ENCODE results near the gene OPCML. TPM values are rescaled to one million over a fixed set of nuclear protein-coding genes. Genes with fewer than 3 reads are reported as not detected.

The OPCML gene
- total and polyA plus RNA-seq, 2 donors (not counting 1 experiment from before 2014, with no cell fraction given): not detected

DNA sequence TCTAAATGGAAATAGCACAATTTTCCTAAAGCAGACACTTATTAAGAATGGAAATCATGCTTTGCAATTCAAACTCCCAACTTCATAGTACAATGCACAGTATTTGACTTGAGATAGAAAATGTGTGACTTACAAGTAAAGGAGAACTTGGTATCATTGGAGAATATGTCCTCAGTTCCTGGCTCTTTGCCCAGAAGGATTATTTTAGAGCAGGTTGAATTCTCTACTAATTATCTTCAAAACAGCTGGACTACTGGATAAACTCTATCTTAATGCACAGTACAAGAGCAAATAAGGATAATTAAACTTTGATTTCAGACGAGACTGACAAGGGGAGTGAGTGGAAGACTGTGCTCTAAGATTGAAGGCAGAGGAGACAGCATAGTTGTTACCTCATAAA, 839.4 kb downstream of the OPCML start:
- intact Hi-C loops (cut with micrococcal nuclease): no loop called here
- no peak for DNase-seq
- H3K36me3 ChIP-seq (replicated peaks in 1 of 2; ENCODE audit: control extremely low read depth in 1 of 2, control insufficient read depth in 1 of 2, extremely low read depth in 1 of 2, insufficient read depth in 2 of 2, low read length in 1 of 2): no peaks in the 10 kb centered on the region
- no peaks in the 10 kb centered on the region for H3K27me3 Mint-ChIP-seq
- no peak for TF ChIP-seq EZH2 (IDR thresholded peaks at IDR 0.05; ENCODE audit: borderline replicate concordance, insufficient read depth, low read depth, low read length, poor library complexity, severe bottlenecking)
- TF ChIP-seq, protein P1, sequence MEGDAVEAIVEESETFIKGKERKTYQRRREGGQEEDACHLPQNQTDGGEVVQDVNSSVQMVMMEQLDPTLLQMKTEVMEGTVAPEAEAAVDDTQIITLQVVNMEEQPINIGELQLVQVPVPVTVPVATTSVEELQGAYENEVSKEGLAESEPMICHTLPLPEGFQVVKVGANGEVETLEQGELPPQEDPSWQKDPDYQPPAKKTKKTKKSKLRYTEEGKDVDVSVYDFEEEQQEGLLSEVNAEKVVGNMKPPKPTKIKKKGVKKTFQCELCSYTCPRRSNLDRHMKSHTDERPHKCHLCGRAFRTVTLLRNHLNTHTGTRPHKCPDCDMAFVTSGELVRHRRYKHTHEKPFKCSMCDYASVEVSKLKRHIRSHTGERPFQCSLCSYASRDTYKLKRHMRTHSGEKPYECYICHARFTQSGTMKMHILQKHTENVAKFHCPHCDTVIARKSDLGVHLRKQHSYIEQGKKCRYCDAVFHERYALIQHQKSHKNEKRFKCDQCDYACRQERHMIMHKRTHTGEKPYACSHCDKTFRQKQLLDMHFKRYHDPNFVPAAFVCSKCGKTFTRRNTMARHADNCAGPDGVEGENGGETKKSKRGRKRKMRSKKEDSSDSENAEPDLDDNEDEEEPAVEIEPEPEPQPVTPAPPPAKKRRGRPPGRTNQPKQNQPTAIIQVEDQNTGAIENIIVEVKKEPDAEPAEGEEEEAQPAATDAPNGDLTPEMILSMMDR (IDR thresholded peaks at IDR 0.05): no peak
- no peaks in the 10 kb centered on the region for H3K4me1 Mint-ChIP-seq
- no peak overlapping the region for H3K4me3 Mint-ChIP-seq
- H3K9me3 Mint-ChIP-seq (ENCODE audit: insufficient read depth): no peaks in the 10 kb centered on the region
- no peaks in the 10 kb centered on the region for H3K27me3 ChIP-seq (replicated peaks in 1 of 4; ENCODE audit: control extremely low read depth in 1 of 4, control insufficient read depth in 3 of 4, insufficient read depth in 4 of 4, low read length in 3 of 4)
- no CpG with 5 or more reads among the region's 1 CpG for WGBS (ENCODE audit: insufficient coverage)
- ChIA-PET POLR2A (no interaction called here), CTCF (no interaction called here)
- no peak overlapping the region for H3K27ac Mint-ChIP-seq
- H4K20me1 ChIP-seq (ENCODE audit: control insufficient read depth, insufficient read depth, low read length, poor library complexity, severe bottlenecking): no peaks in the 10 kb centered on the region
- no peak for ATAC-seq (ENCODE audit: low read depth)
- no peak overlapping the region for H3K27ac ChIP-seq (ENCODE audit: low read length in 2 of 2)
- no peak overlapping the region for H3K4me2 ChIP-seq (replicated peaks; ENCODE audit: low read depth, low read length, poor library complexity, severe bottlenecking)
- no peak overlapping the region for H2AFZ ChIP-seq (ENCODE audit: insufficient read depth, low read depth, low read length, poor library complexity, severe bottlenecking)
- H3K79me2 ChIP-seq (ENCODE audit: control insufficient read depth, insufficient read depth, low read length): no peaks in the 10 kb centered on the region
- H3K4me3 ChIP-seq (ENCODE audit: control extremely low read depth in 1 of 5, extremely low read depth in 1 of 5, insufficient read depth in 1 of 5, low read depth in 2 of 5, low read length in 4 of 5): no peak overlapping the region
- H3K4me1 ChIP-seq (ENCODE audit: control insufficient read depth in 2 of 2, insufficient read depth in 2 of 2, low read length in 2 of 2): no peaks in the 10 kb centered on the region
- no peak overlapping the region for H3K9ac ChIP-seq (ENCODE audit: low read length)
- H3K9me3 ChIP-seq (ENCODE audit: control extremely low read depth in 1 of 3, control insufficient read depth in 2 of 3, insufficient read depth in 1 of 3, low read length in 2 of 3): peaks cover 0 to 4% (median 0%) of the 10 kb centered on the region in 3 donors

DNA sequence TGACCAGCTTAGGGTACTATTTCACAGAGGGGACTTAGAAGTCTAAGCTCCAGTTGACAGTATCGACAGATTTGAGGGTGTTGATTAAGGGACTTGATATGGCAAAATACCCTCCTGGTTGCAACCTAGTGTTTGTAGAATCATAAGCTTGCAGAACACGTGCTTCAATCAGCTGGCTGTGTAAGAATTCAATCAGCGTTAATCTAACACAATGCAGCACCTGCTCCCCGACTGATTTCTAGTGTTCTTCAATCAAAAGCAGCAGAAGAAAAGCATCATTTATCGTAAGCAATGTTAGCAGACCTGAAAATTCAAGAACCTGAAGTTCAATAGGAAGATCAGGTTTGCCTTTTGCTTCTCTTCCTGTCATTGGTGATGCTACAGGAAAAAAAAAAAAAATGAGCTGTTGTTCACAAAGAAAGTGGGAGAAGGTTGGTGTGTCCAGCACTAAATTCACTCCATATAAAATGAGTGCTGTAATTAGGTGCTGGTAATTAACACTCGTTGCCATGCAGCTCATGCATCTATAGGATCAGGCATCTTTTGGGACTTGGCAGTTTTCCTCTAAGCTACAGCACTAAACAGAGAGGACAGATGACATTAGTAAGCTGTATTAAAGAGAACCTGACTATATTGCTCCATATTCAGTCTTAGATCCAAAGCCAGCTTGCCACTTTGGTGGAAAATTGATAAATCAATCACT, 840.3 kb downstream of the OPCML start:
- WGBS (ENCODE audit: insufficient coverage): 85% methylated on average over 5 of the region's 6 CpGs
- intact Hi-C loops (cut with micrococcal nuclease): no loop called here
- Mint-ChIP-seq H3K27me3 (no peaks in the 10 kb centered on the region), H3K4me1 (no peaks in the 10 kb centered on the region), H3K4me3 (no peak overlapping the region), H3K9me3 (ENCODE audit: insufficient read depth) (no peaks in the 10 kb centered on the region), H3K27ac (no peak overlapping the region)
- H3K4me3 ChIP-seq (ENCODE audit: control extremely low read depth in 1 of 5, extremely low read depth in 1 of 5, insufficient read depth in 1 of 5, low read depth in 2 of 5, low read length in 4 of 5): no peak overlapping the region
- no peaks in the 10 kb centered on the region for H3K27me3 ChIP-seq (replicated peaks in 1 of 4; ENCODE audit: control extremely low read depth in 1 of 4, control insufficient read depth in 3 of 4, insufficient read depth in 4 of 4, low read length in 3 of 4)
- no peaks in the 10 kb centered on the region for H4K20me1 ChIP-seq (ENCODE audit: control insufficient read depth, insufficient read depth, low read length, poor library complexity, severe bottlenecking)
- no peak for ATAC-seq (ENCODE audit: low read depth)
- no peak overlapping the region for H3K4me2 ChIP-seq (replicated peaks; ENCODE audit: low read depth, low read length, poor library complexity, severe bottlenecking)
- no peak overlapping the region for H2AFZ ChIP-seq (ENCODE audit: insufficient read depth, low read depth, low read length, poor library complexity, severe bottlenecking)
- H3K27ac ChIP-seq (ENCODE audit: low read length in 2 of 2): no peak overlapping the region
- TF ChIP-seq EZH2 (IDR thresholded peaks at IDR 0.05; ENCODE audit: borderline replicate concordance, insufficient read depth, low read depth, low read length, poor library complexity, severe bottlenecking): no peak
- TF ChIP-seq, protein P1 (IDR thresholded peaks at IDR 0.05): no peak
- H3K9me3 ChIP-seq (ENCODE audit: control extremely low read depth in 1 of 3, control insufficient read depth in 2 of 3, insufficient read depth in 1 of 3, low read length in 2 of 3): peaks cover 0 to 4% (median 0%) of the 10 kb centered on the region in 3 donors
- no peak for DNase-seq
- ChIA-PET CTCF (no interaction called here), POLR2A (no interaction called here)
- no peak overlapping the region for H3K9ac ChIP-seq (ENCODE audit: low read length)
- no peaks in the 10 kb centered on the region for H3K79me2 ChIP-seq (ENCODE audit: control insufficient read depth, insufficient read depth, low read length)
- H3K4me1 ChIP-seq (ENCODE audit: control insufficient read depth in 2 of 2, insufficient read depth in 2 of 2, low read length in 2 of 2): no peaks in the 10 kb centered on the region
- no peaks in the 10 kb centered on the region for H3K36me3 ChIP-seq (replicated peaks in 1 of 2; ENCODE audit: control extremely low read depth in 1 of 2, control insufficient read depth in 1 of 2, extremely low read depth in 1 of 2, insufficient read depth in 2 of 2, low read length in 1 of 2)
